HG03565 (cell line): Measurements from ENCODE around the gene MAEL.

Experiments used
- ATAC-seq: cut with Tn5 transposase; IDR thresholded peaks from one replicate; pipeline ENCODE4 v1.9.1; 2021; ENCODE audit warnings: mild to moderate bottlenecking, moderate library complexity; ENCODE audit not compliant: unreplicated experiment

Gene MAEL

DNA sequence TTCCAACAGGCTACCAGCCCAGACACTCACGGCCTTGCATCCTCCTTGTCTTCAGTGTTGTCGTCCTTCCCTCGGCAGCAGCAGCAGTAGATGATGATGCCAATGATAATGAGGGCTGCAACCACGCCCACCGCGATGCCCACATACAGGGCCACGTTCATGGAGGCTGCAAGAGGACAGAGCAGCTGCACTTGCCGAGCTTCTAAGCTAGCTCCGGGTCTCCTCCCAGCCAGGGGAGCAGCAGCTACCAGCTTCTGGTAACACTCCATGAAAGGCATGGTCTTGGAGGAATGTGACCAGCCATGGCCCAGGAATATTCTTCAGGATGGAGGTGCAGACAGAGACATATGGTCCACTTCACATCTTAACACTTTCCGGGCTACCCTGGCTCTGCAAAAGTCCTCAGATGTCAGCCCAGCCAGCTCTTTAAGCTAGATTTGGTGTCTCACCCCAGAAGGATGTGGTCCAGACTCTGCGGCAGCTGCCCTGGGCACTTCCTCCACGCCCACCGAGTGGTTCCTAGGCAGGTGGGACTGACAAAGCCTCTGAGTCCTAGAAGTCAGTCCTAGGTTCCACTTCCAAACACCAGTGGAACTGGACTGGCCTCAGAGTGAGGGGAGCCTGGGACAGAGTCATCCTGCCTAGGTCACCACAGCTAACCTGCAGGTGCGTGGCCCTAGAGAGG lies 66.0 kb downstream of the MAEL start:
- no peak for ATAC-seq

DNA sequence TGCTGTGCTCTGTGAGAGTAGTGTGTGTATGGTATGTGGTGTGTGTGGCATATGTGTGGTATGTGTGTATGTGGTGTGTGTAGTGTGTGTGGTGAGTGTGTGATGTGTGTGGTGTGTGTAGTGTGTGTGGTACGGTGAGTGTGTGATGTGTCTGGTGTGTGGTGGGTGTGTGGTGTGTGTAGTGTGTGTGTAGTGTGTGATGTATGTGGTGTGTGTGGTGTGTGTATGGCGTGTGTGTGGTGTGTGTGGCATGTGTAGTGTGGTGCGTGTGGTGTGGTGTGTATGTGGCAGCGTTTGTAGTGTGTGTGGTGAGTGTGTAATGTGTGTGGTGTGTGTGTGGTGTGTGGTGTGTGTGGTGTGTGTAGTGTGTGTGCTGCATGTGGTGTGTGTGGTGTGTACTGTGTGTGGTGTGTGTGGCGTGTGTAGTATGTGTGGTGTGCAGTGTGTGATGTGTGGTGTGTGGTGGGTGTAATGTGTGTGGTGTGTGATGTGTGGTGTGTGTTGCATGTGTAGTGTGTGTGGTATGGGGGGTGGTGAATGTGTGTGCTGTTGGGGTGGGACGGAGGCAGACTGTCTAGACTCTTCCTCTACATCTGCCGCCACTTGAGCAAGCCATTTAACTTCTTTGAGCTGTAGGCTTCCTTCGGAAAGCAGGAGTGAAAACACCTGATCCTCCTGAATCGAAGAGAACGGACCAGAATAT lies 67.6 kb downstream of the MAEL start:
- peak; percentile 17 for ATAC-seq

DNA sequence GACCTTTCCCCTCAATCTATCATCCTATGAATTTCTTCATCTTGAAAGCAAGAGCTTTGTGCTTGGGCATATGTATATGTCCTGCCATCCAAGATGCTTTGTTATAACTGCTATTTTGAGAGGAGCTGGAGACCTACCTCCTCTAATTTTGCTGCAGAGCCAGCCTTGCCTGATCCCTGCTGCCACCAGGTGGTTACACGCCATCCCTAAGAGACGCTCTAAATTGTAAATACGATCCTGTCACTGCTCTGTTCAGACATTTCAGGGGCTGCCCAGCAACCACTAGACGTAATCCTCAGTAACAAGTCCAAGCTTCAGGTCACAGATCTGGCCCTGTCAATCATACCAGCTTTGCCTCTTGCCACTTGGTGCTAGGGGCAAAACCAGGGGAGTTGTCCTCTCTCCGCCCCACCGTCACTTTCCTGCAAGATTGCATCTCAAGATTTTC lies 68.2 kb downstream of the MAEL start:
- ATAC-seq = peak; percentile 59

DNA sequence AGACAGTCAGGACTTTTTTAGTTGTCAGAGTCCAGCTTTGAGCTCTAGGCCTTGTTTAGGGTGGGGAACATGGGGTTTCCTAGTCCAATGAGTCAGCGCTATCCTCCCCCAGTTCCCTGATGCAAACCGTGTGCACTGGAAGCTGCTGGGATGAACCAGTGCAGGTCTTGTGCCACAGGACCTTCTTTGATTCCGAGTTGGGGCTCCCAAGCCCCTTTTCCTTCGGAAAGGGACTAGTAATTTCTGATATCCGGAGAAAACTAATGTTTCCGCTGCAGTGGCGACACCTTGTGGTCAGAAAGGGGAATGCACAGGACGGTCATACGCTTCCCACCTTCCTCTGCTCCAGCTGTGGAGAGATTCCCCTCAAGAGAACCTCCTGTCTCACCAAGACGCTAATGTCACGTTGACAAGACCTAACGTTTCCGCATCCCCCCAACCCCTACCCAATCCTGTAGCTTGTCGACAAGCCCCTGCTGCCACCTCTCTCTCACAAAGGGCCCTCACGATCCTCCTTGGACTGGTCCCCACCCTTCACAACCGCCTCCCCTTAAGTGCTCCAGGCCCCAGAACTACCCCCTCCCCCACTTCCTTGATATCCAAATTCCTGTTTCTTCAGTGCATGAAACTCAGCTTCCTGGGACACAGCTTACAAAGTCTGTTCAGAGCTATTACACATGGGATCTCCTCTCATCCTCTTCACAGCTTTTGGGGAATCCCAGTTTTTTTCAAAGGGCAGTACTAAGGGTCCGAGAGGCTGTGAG lies 70.1 kb downstream of the MAEL start:
- ATAC-seq = no peak

DNA sequence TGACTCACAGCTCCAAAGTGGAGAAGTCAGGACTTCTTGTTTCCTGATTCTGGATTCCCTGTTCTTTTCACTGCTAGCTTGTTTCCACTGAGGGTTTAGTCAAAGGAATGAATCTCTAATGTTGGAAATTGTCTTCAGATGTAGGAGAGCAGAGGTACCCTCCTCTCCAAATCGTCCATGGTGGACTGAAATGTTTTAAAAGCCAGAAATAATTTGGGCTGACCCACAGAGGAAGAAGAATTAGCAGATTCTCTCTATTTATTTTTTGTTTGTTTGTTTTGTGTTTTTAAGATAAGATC lies 70.7 kb downstream of the MAEL start:
- ATAC-seq = no peak

DNA sequence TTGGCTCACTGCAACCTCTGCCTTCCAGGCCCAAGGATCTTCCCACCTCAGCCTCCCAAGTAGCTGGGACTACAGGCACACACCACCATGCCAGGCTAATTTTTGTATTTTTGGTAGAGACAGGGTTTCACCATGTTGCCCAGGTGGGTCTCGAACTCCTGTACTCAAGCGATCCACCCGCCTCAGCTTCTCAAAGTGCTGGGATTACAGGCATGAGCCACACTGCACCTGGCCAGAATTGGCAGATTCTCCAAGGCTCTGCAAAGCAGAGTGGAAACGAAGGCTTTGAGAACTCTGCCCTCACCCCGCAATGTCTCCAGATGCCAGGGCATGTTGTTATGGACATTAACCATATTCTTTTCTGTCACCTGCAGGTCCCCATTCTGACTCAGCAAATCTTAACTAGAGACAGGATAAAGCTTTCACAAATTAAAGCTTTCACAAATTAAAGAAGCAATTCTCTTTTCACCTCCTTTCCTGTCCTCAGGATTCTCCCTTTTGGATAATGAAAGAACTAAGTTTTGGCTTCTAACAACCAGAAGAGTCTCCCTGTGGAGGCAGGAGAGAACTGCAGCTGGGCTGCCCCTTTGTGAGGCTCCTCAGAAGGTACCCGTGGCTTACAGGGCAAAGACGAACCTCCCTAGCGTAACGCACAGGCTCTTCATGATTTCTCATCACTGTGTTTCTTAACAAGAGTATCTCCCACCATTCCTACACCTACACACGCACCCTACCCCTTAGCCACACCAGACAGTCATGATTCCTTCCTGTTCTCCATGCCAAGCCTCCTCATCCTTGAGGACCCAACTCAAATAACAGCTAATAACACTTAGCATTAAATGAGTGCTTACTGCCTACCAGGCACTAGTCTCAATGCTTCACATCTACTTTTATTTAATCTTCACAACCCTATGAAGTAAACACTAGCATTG lies 71.3 kb downstream of the MAEL start:
- ATAC-seq = no peak

DNA sequence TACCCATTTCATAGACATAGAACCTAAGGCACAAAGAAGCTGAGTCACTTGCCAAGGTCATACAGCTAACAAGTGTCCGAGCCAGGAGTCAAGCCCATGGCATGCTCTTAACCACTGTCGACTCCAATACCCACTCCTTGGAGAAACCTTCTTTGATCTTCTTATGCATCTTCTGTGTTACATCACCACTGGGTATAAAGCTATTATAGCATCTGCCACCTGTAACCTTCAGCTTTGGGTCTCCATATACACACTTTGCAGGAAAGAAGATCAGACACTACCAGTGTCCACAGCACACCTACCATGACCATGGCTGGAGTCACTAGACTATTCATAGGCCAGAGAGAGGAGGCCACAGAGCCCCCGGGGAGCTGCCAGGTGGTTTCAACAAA lies 72.0 kb downstream of the MAEL start:
- ATAC-seq = no peak

DNA sequence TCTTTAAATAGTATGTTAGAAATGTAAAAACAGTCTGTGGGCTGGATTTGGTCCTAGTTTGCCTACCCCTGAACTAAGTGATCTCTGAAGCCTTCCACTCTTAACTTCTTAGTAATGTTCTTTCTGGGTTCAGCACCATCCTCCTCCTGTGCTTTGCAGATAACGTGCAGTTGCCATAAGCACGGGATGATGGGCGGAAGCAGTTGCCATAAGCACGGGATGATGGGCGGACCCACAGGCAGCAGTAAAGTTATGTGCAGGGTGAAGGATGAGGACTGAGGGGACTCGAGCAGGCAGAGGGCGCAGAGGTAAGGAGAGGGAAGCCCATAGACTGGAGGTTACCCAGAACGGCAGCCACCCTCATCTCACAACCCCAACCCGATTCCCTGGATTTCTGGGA lies 75.5 kb downstream of the MAEL start:
- no peak for ATAC-seq

DNA sequence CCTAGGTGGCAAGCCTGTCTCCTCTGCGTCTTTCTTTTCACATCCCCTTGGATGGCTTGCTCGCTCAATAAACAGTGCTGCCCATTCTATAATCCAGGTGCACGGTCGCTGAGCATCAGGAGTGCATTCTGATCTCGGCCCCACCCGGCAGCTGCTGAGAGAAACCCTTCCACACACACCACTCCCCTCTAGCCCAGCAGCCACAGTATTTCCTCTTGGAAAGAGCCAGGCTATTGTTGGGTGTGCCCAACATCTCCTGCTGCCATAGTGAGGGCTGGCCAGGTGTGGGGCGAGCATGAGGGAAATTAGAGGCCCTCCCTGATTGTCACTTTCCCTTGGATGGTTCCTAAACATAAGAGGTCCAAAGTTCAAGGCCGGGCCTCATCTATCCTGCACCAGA lies 76.4 kb downstream of the MAEL start:
- ATAC-seq = no peak

DNA sequence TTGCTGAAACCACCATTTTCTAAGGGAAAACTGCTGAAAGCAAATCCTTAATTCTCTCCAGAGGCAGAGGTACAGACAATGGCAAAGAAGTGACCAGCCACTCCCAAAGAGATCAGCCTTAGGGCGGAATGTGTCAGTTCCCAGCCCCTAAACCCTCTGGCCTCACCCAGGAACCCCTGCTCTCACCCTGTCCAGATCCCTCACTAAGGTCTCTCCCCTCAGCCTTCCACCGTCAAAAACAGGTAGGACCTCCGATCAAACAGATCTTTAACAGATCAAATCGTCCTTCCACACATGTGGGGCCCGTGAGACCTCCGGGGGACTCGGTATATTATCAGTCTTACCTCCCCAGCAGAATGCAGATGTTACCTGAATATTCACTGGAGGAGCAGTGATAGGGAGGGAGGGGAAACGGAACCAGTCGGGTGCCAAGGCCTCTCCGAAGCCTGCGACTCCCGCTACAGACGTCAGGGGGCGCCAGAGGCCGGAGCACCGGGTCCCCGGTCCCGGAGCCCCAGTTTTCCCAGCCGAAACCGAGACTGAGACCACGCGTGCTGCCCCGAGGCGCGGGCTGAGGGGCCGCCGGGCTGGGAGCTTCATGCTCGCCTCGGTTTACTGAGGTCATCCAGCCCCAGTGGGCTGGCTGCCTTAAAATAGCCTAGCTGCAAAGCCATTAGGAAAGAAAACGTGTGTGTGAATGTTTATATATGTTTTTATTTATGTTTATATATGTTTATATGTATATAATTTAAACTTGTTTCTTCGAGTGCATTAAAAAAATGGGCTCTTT lies 77.4 kb downstream of the MAEL start:
- ATAC-seq = peak; percentile 69

DNA sequence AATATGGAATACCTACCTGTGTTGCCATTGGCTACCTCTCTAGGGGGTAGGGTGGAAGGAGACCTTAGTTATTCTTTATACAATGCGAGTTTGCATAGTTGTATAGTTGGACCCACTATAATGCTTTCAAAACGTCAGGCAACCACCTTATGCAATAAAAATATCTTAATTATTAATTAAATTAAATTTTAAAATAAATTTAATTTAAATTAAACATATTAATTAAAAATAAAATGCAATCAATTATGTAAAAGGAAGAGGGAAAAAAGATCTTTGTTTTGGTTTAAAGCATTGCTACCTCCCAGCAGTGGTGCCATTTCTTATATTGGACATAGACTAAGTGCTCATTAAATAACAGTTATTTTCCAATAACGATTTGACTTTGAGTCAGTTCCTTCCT lies 78.8 kb downstream of the MAEL start:
- no peak for ATAC-seq

DNA sequence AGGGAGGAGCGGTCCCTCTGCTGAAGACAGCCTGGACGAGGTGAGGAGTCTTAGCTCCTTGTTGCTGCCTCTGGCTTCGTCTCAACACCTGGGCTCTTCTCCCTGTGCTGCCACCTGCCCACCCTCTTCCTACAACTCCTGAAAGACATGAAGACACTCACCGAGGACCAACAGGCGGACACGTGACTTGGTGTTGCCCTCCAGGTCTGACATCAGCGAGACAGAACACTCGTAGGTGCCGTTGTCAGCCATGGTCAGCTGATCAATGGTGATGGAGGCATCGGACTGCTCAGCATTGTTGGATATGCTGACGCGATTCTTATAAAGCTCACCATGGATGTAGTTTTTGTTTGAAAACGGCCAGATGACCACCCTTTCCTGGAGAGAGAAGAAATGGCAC lies 79.7 kb downstream of the MAEL start:
- no peak for ATAC-seq

DNA sequence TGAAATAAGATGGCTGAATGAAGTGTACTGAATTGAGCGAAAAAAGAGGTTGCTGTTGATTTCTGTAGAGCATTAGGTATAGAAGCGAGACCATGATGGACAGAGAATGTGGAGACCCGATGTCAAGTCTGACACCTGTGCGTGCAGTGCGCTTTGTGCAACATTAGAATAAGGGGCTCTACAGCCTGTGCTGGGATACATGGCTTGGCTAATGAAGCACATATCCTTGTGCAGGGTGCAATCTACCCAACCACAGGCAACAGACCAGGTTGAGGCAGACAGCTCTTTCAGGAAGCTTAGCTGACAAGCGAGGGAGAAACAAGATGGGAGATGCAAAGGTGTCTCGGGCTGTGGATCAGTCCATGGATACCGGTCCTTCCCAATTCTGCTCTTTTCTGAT lies 82.2 kb downstream of the MAEL start:
- no peak for ATAC-seq
